ENCODE measurements around the gene PTEN. TPM values are rescaled to one million over a fixed set of nuclear protein-coding genes. Genes with fewer than 3 reads are reported as not detected.
A peak's percentile ranks its signal among the peaks of the same experiment; 100 is the strongest.

PTEN gene
- polyA plus RNA-seq, 1 experiment = 29.6 TPM

DNA sequence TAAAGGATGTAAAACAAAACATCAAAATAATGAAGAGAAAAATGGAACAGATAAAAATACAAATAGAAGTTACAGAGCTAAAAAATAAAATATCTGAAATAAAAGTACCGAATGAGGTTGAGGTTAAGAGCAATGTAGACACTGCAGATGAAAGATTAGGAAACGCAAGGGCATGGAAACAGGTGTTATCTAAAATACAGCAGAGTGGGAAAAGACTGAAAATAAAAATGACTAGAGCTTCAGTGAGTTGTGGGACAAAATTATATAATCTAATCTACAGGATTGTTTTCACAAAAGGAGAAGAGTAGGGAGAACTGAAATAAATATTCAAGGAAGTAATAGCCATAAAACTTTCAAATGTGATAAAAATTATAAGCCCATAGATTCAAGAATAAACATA, 123.8 kb downstream of the PTEN start:
- ChIA-PET POLR2A (no interaction called here), CTCF (no interaction called here)
- Histone ChIP-seq H3K27me3 (ENCODE audit: control insufficient read depth, insufficient read depth, low read length) (no peaks in the 10 kb centered on the region), H3K4me3 (ENCODE audit: low read depth, low read length) (no peak overlapping the region), H3K36me3 (ENCODE audit: control insufficient read depth, insufficient read depth, low read length) (no peaks in the 10 kb centered on the region)
- TF ChIP-seq, protein P1, sequence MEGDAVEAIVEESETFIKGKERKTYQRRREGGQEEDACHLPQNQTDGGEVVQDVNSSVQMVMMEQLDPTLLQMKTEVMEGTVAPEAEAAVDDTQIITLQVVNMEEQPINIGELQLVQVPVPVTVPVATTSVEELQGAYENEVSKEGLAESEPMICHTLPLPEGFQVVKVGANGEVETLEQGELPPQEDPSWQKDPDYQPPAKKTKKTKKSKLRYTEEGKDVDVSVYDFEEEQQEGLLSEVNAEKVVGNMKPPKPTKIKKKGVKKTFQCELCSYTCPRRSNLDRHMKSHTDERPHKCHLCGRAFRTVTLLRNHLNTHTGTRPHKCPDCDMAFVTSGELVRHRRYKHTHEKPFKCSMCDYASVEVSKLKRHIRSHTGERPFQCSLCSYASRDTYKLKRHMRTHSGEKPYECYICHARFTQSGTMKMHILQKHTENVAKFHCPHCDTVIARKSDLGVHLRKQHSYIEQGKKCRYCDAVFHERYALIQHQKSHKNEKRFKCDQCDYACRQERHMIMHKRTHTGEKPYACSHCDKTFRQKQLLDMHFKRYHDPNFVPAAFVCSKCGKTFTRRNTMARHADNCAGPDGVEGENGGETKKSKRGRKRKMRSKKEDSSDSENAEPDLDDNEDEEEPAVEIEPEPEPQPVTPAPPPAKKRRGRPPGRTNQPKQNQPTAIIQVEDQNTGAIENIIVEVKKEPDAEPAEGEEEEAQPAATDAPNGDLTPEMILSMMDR (IDR thresholded peaks at IDR 0.05; ENCODE audit: insufficient read depth, low read depth, low read length) = no peak
- no peak for DNase-seq (ENCODE audit: low read depth)

DNA sequence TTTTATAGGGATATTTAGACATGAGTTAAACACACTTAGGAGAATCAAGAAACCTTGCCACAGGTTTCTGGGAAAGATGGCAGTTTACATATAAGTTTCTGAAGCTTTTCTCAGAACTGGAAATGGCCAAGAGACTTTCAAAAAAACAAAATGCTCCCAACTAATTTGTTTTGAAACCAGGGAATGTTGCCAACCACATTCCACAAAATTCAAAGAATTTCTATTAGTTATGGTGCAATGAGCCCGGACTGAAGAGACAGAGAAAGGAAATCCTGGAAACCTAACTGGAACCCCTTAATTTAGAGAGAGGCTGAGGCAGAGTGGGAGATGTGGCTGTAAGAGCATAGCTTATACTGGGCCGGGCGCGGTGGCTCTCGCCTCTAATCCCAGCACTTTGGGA, 128.5 kb downstream of the PTEN start:
- no peak for DNase-seq (ENCODE audit: low read depth)
- ChIA-PET POLR2A (no interaction called here), CTCF (no interaction called here)
- no peak overlapping the region for H3K4me3 ChIP-seq (ENCODE audit: low read depth, low read length)
- TF ChIP-seq, protein P1 (IDR thresholded peaks at IDR 0.05; ENCODE audit: insufficient read depth, low read depth, low read length) = no peak
- no peaks in the 10 kb centered on the region for H3K27me3 ChIP-seq (ENCODE audit: control insufficient read depth, insufficient read depth, low read length)
- H3K36me3 ChIP-seq (ENCODE audit: control insufficient read depth, insufficient read depth, low read length) = no peaks in the 10 kb centered on the region

DNA sequence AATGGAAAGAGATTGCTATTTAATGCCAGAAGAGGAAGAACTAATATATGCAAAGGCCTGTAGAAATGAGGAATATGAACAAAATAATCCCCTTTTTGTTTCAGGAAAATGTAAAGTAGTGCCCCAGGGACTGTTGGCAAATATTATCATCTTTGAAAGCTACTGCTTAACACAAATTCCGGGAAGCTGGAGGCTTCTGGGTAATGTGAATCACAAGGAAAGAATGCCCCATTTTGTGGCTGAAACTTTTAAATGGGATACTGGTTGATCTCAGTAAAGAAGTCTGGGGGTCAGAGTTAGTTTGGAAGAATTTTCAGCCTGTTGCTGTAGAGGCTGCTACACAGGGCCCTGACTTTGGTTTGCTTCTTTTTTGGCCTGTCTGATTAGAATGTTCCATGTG, 141.0 kb downstream of the PTEN start:
- H3K27me3 ChIP-seq (ENCODE audit: control insufficient read depth, insufficient read depth, low read length) = no peaks in the 10 kb centered on the region
- POLR2A ChIA-PET = no interaction called here
- no peaks in the 10 kb centered on the region for H3K36me3 ChIP-seq (ENCODE audit: control insufficient read depth, insufficient read depth, low read length)
- CTCF ChIA-PET = interaction anchor here (0.6 kb wide), 1 partner anchor 461 kb away, joined by 3 read pairs; no protein-coding TSS in a partner anchor
- TF ChIP-seq, protein P1 (IDR thresholded peaks at IDR 0.05; ENCODE audit: insufficient read depth, low read depth, low read length) = no peak
- DNase-seq (ENCODE audit: low read depth) = peak; percentile 18
- no peak overlapping the region for H3K4me3 ChIP-seq (ENCODE audit: low read depth, low read length)

DNA sequence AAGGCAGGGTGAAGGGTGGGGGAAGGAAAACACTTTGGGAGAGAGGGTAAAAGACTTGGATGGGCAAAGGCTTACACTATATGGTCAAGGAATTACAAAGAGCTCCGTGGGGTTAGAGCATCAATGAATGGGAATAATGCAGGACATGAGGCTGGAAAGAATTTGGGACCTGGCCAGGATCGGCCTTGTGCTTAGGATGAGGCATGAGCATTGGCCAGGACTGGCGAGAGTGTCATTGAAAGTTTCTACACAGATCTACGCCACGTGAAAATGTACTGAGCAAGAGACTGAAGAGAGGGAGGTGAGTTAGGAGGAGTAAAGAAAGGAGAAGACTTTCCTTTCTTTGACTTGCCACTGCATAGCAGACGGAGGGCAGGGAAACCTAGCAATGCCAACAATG, 142.8 kb downstream of the PTEN start:
- H3K27me3 ChIP-seq (ENCODE audit: control insufficient read depth, insufficient read depth, low read length) = no peaks in the 10 kb centered on the region
- DNase-seq (ENCODE audit: low read depth) = no peak
- CTCF ChIA-PET = interaction anchor here (0.8 kb wide), 1 partner anchor 12 kb away, joined by 3 read pairs; no protein-coding TSS in a partner anchor
- H3K36me3 ChIP-seq (ENCODE audit: control insufficient read depth, insufficient read depth, low read length) = no peaks in the 10 kb centered on the region
- TF ChIP-seq, protein P1 (IDR thresholded peaks at IDR 0.05; ENCODE audit: insufficient read depth, low read depth, low read length) = no peak
- H3K4me3 ChIP-seq (ENCODE audit: low read depth, low read length) = no peak overlapping the region
- POLR2A ChIA-PET = no interaction called here

DNA sequence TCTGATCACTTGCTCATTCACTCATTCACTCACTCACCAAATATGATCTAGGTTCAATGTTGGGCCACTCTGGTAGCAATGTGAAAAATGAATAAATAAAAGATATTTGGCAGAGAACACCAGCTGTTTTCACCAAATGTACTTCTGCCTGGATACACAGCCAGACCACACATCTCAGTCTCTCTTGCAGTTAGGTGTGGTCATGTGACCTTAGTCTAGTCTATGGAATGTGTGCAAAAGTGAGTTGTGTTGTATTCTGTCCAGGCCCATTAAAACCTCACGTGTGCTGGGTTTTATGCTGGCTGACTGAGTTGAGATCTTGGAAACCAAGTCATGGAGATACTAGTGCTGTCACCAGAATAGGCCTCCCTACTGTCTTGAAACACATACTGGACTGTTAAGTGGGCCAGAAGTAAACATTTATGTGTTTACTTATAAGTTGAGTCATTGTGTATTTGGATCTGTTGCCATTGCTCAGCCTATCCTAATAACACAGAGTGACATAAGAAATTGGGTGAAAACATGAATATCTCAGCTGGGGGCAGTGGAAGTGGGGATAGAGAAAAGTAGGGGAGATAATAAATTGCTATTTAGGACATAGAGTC, 145.5 kb downstream of the PTEN start:
- Histone ChIP-seq H3K36me3 (ENCODE audit: control insufficient read depth, insufficient read depth, low read length) (no peaks in the 10 kb centered on the region), H3K4me3 (ENCODE audit: low read depth, low read length) (no peak overlapping the region), H3K27me3 (ENCODE audit: control insufficient read depth, insufficient read depth, low read length) (no peaks in the 10 kb centered on the region)
- CTCF ChIA-PET = interaction anchor here (0.8 to 0.9 kb wide), 3 partner anchors 9 to 19 kb away, joined by 3 read pairs; no protein-coding TSS in a partner anchor
- TF ChIP-seq, protein P1 (IDR thresholded peaks at IDR 0.05; ENCODE audit: insufficient read depth, low read depth, low read length) = no peak
- no peak for DNase-seq (ENCODE audit: low read depth)
- POLR2A ChIA-PET = no interaction called here
